Measurements from ENCODE around the gene TMEM141. TPM values are rescaled to one million over a fixed set of nuclear protein-coding genes. Genes with fewer than 3 reads are reported as not detected.
A peak's percentile ranks its signal among the peaks of the same experiment; 100 is the strongest.
"Not testable (repeated sequence)": the region's sequence is repeated elsewhere in the genome, so short reads cannot be mapped to it uniquely, and the experiment has no call there.

Gene TMEM141
- total and polyA plus RNA-seq, 7 experiments from 2014 or later: 27.2 to 54.9 (median 30.6) TPM

DNA sequence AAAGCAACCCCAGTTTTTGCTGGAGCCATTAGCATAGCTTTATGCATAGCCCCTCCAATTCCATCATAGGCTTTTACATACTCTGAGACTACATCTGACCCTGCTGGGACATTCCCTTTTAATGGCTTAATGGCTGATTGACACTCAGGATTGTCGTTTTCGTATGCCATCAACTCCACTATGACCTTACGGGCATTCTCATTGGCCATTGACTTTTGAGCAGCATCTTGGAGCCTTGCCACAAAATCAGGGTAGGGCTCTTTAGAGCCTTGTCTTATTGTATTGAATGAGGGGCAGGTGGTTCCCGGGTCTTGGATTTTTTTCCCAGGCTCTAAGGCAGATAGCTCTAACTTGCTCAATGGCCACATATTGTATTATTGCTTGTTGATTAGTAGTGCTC, 4.2 kb upstream of the TMEM141 start:
- DNase-seq; H3K27ac Mint-ChIP-seq; H3K4me3 Mint-ChIP-seq; ATAC-seq; H3K9me3 ChIP-seq (ENCODE audit: control insufficient read depth in 2 of 3, low read length in 3 of 3); H3K27me3 ChIP-seq (ENCODE audit: control insufficient read depth in 2 of 2, insufficient read depth in 2 of 2, low read length in 2 of 2); H3K27ac ChIP-seq (ENCODE audit: low read depth, low read length); H3K9me3 Mint-ChIP-seq; H3K36me3 Mint-ChIP-seq; H3K4me3 ChIP-seq (ENCODE audit: low read length); H3K36me3 ChIP-seq (ENCODE audit: control insufficient read depth in 2 of 3, insufficient read depth in 3 of 3, low read length in 3 of 3); POLR2A ChIA-PET: not testable (repeated sequence)
- CTCF ChIA-PET: interaction anchor here (0.6 to 6.3 kb wide), 7 partner anchors 9 to 335 kb away, joined by 3 to 49 read pairs (median 3); no protein-coding TSS in a partner anchor
- peaks cover 0 to 34% (median 0%) of the 10 kb centered on the region in 5 donors for H3K27me3 Mint-ChIP-seq
- peaks cover 10 to 12% of the 10 kb centered on the region in 2 donors for H3K4me1 ChIP-seq (ENCODE audit: control insufficient read depth in 2 of 2, insufficient read depth in 2 of 2, low read length in 2 of 2)
- peaks cover 7 to 24% (median 14%) of the 10 kb centered on the region in 7 donors for H3K4me1 Mint-ChIP-seq
- intact Hi-C loops (cut with micrococcal nuclease): loop anchor here (1.0 to 10.0 kb wide), 5 partner anchors 55 to 278 kb away; partner anchors contain the start of gene AJM1 (in 1 of the 2)

DNA sequence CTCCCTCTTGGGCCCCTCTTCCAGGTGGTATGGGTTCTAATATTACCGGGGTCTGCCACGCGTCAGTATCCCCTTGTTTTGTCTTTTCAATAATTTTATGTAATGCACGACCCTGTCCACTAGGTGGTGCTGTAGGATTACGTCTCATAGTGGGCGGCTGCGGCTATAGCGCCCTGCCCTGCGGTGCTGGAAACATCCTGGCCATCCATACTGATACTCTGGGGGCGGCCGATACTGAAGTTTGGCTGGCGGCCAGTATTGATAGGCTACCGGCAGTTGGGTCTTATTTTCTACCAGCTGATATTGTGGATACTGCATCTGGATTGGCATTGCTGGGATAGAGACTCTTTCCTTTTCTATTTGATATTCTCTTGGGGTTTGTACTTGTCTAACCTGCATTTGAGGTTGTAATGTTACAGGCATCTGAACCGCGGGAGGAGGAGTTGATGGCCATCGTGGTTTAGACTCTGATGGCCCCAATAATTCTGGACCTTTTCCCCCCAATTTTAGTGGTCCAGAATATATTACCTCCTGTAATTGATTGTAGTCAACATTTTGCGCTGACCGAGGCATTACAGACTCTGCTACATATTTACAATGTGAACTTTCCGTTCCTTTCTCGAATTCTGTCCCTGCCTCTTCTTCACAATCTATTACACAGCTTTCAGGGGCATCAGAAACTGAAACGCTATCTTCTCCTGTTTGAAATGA, 3.3 kb upstream of the TMEM141 start:
- H3K4me3 Mint-ChIP-seq: peak overlapping the region in 2 of 10 donors; percentile 18 to 50
- ChIA-PET CTCF (interaction anchor here (0.6 to 6.3 kb wide), 9 partner anchors 10 to 272 kb away, joined by 3 to 49 read pairs (median 4); partner anchors contain the start of gene CLIC3), POLR2A (interaction anchor here (0.9 kb wide), 1 partner anchor 247 kb away, joined by 3 read pairs; no protein-coding TSS in a partner anchor)
- H3K4me1 ChIP-seq (ENCODE audit: control insufficient read depth in 2 of 2, insufficient read depth in 2 of 2, low read length in 2 of 2): peaks cover 18% of the 10 kb centered on the region in 2 donors
- H3K27me3 ChIP-seq (ENCODE audit: control insufficient read depth in 2 of 2, insufficient read depth in 2 of 2, low read length in 2 of 2): no peaks in the 10 kb centered on the region
- peaks cover 0 to 1% (median 0%) of the 10 kb centered on the region in 11 donors for H3K9me3 Mint-ChIP-seq
- no peaks in the 10 kb centered on the region for H3K9me3 ChIP-seq (ENCODE audit: control insufficient read depth in 2 of 3, low read length in 3 of 3)
- intact Hi-C loops (cut with micrococcal nuclease): loop anchor here (1.0 to 10.0 kb wide), 5 partner anchors 54 to 277 kb away; partner anchors contain the start of gene AJM1 (in 1 of the 2)
- peaks cover 9 to 29% (median 20%) of the 10 kb centered on the region in 7 donors for H3K4me1 Mint-ChIP-seq
- DNase-seq (peak; percentile 46 to 84 (median 71)), ATAC-seq (no peak)
- no peak overlapping the region for H3K27ac ChIP-seq (ENCODE audit: low read depth, low read length)
- peak overlapping the region in 1 of 9 donors; percentile 62 for H3K27ac Mint-ChIP-seq
- peaks cover 0 to 2% (median 0%) of the 10 kb centered on the region in 5 donors for H3K36me3 Mint-ChIP-seq
- H3K36me3 ChIP-seq (ENCODE audit: control insufficient read depth in 2 of 3, insufficient read depth in 3 of 3, low read length in 3 of 3): peaks cover 0 to 6% (median 2%) of the 10 kb centered on the region in 3 experiments
- H3K27me3 Mint-ChIP-seq: peaks cover 0 to 29% (median 0%) of the 10 kb centered on the region in 5 donors
- H3K4me3 ChIP-seq (ENCODE audit: low read length): no peak overlapping the region

DNA sequence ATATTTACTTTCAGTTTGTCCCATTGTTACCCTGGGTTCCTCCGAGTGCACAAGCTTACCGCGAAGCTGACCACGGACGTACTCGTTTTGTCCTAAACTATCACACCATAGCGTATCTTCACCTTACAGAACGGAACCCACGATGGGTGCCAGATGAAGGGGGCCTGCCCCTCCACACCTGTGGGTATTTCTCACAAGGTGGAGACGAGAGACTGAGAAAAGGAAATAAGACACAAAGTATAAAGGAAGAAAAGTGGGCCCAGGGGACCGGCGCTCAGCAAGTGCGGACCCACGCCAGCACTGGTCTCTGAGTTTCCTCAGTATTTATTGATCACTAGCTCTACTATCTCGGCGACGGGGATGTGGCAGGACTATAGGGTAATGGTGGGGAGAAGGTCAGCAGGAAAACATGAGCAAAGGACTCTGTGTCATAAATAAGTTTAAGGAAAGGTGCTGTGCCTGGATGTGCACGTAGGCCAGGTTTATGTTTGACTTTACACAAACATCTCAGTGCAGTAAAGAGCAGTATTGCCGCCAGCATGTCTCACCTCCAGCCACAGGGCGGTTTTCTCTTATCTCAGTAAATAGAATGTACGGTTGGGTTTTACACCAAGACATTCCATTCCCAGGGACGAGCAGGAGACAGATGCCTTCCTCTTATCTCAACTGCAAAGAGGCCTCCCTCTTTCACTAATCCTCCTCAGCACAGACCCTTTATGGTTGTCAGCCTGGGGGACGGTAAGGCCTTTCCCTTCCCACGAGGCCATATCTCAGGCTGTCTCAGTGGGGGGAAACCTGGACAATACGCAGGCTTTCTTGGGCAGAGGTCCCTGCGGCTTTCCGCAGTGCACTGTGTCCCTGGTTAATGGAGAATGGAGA, 2.3 kb upstream of the TMEM141 start:
- H3K9me3 ChIP-seq (ENCODE audit: control insufficient read depth in 2 of 3, low read length in 3 of 3); POLR2A ChIA-PET; H3K9me3 Mint-ChIP-seq; H3K36me3 Mint-ChIP-seq; H3K27ac ChIP-seq (ENCODE audit: low read depth, low read length); ATAC-seq; H3K27me3 ChIP-seq (ENCODE audit: control insufficient read depth in 2 of 2, insufficient read depth in 2 of 2, low read length in 2 of 2); DNase-seq; H3K4me3 ChIP-seq (ENCODE audit: low read length): not testable (repeated sequence)
- peaks cover 9 to 35% (median 26%) of the 10 kb centered on the region in 7 donors for H3K4me1 Mint-ChIP-seq
- peaks cover 0 to 16% (median 3%) of the 10 kb centered on the region in 3 experiments for H3K36me3 ChIP-seq (ENCODE audit: control insufficient read depth in 2 of 3, insufficient read depth in 3 of 3, low read length in 3 of 3)
- H3K4me1 ChIP-seq (ENCODE audit: control insufficient read depth in 2 of 2, insufficient read depth in 2 of 2, low read length in 2 of 2): peaks cover 18% of the 10 kb centered on the region in 2 donors
- peaks cover 0 to 25% (median 0%) of the 10 kb centered on the region in 5 donors for H3K27me3 Mint-ChIP-seq
- intact Hi-C loops (cut with micrococcal nuclease): loop anchor here in 1 of 2 donors (5.0 to 10.0 kb wide), 2 partner anchors 62 to 276 kb away; no protein-coding TSS in a partner anchor
- peak overlapping the region in 3 of 9 donors; percentile 24 to 62 (median 32) for H3K27ac Mint-ChIP-seq
- CTCF ChIA-PET: interaction anchor here (0.6 to 6.3 kb wide), 5 partner anchors 11 to 247 kb away, joined by 3 to 49 read pairs (median 9); partner anchors contain the start of gene CLIC3
- H3K4me3 Mint-ChIP-seq: peak overlapping the region in 2 of 10 donors; percentile 54 to 56

DNA sequence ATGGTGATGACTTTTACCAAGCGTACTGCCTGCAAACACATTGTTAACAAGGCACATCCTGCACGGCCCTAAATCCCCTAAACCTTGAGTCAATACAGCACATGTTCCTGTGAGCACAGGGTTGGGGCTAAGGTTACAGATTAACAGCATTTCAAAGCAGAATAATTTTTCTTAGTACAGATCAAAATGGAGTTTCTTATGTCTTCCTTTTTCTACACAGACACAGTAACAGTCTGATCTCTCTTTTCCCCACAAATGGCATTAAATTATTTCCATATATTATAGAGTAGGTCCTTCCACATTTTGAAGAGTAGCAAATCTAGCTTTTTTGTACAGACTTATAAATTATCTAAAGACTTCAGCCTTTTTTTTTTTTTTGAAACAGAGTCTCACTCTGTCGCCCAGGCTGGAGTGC, 1.6 kb upstream of the TMEM141 start:
- POLR2A ChIA-PET: interaction anchor here (5.9 kb wide), 1 partner anchor 17 kb away, joined by 38 read pairs; the partner anchor contains the start of gene RABL6

DNA sequence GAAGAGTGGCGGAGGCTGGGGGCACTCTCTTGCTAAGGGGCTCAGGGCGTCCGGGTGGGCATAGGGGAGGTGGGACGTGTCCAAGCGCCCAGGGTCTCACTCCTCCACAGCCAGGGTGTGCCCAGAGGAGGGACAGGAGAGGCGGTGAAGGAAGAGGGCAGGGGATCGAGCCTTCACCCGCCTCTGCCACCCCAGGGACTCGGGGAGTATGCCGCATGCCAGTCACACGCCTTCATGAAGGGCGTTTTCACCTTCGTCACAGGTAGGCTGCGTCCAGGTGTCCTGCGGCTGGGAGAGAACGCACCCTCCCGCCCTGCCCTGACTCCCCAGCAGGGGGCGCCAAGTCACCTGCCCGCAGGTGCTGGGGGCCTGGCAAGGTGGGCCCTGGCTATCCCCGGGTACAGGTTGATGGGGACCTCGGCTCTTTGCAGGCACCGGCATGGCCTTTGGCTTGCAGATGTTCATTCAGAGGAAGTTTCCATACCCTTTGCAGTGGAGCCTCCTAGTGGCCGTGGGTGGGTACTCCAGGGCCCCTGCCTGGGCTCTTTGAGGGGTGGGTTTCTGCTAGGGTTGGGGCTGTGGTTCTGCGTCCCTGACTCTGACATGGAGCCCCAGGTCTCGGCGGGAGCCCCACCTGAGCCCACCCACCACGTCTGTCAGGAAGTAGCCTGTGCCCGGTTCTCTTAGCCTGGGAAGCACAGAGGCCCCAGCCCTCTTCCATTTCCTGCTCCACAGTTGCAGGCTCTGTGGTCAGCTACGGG, 552 bp downstream of the TMEM141 start:
- Histone ChIP-seq H3K9me3 (ENCODE audit: control insufficient read depth in 2 of 3, low read length in 3 of 3) (no peaks in the 10 kb centered on the region), H3K27ac (ENCODE audit: low read depth, low read length) (peak overlapping the region; percentile 91), H3K4me1 (ENCODE audit: control insufficient read depth in 2 of 2, insufficient read depth in 2 of 2, low read length in 2 of 2) (peaks cover 18 to 25% of the 10 kb centered on the region in 2 donors), H3K36me3 (ENCODE audit: control insufficient read depth in 2 of 3, insufficient read depth in 3 of 3, low read length in 3 of 3) (peaks cover 0 to 17% (median 3%) of the 10 kb centered on the region in 3 experiments), H3K4me3 (ENCODE audit: low read length) (peak overlapping the region; percentile 94), H3K27me3 (ENCODE audit: control insufficient read depth in 2 of 2, insufficient read depth in 2 of 2, low read length in 2 of 2) (no peaks in the 10 kb centered on the region)
- ChIA-PET POLR2A (interaction anchor here (0.6 to 5.9 kb wide), 5 partner anchors 15 to 244 kb away, joined by 3 to 38 read pairs (median 4); partner anchors contain the start of genes FUT7 and RABL6), CTCF (interaction anchor here (0.6 to 2.5 kb wide), 3 partner anchors 15 to 243 kb away, joined by 3 to 9 read pairs (median 3); no protein-coding TSS in a partner anchor)
- ATAC-seq (peak; percentile 9), DNase-seq (peak; percentile 63 to 77 (median 73))
- H3K27me3 Mint-ChIP-seq: peaks cover 0 to 16% (median 0%) of the 10 kb centered on the region in 5 donors
- peak overlapping the region; percentile 76 to 90 (median 86) for H3K4me3 Mint-ChIP-seq
- intact Hi-C loops (cut with micrococcal nuclease): loop anchor here (1.0 to 5.0 kb wide), 21 partner anchors 9 to 813 kb away; partner anchors contain the start of genes ARRDC1 (in 2 of the 2), DNLZ (in 2 of the 2), FBXW5 (in 2 of the 2) and PHPT1 (in 2 of the 2)
- peak overlapping the region; percentile 57 to 98 (median 92) for H3K27ac Mint-ChIP-seq
- peaks cover 13 to 46% (median 36%) of the 10 kb centered on the region in 7 donors for H3K4me1 Mint-ChIP-seq
- peaks cover 0 to 1% (median 0%) of the 10 kb centered on the region in 11 donors for H3K9me3 Mint-ChIP-seq
- H3K36me3 Mint-ChIP-seq: peaks cover 0 to 5% (median 0%) of the 10 kb centered on the region in 5 donors

More for the DNA sequence above, 1.6 kb upstream of the TMEM141 start:
- CTCF ChIA-PET: interaction anchor here (6.3 kb wide), 1 partner anchor 246 kb away, joined by 49 read pairs; no protein-coding TSS in a partner anchor
- peaks cover 0 to 5% (median 0%) of the 10 kb centered on the region in 5 donors for H3K36me3 Mint-ChIP-seq
- peaks cover 18% of the 10 kb centered on the region in 2 donors for H3K4me1 ChIP-seq (ENCODE audit: control insufficient read depth in 2 of 2, insufficient read depth in 2 of 2, low read length in 2 of 2)
- peaks cover 0 to 17% (median 3%) of the 10 kb centered on the region in 3 experiments for H3K36me3 ChIP-seq (ENCODE audit: control insufficient read depth in 2 of 3, insufficient read depth in 3 of 3, low read length in 3 of 3)
- intact Hi-C loops (cut with micrococcal nuclease): loop anchor here in 1 of 2 donors (5.0 to 10.0 kb wide), 2 partner anchors 62 to 275 kb away; no protein-coding TSS in a partner anchor
- no peak overlapping the region for H3K4me3 ChIP-seq (ENCODE audit: low read length)
- H3K27me3 Mint-ChIP-seq: peaks cover 0 to 21% (median 0%) of the 10 kb centered on the region in 5 donors
- no peaks in the 10 kb centered on the region for H3K9me3 ChIP-seq (ENCODE audit: control insufficient read depth in 2 of 3, low read length in 3 of 3)
- H3K9me3 Mint-ChIP-seq: peaks cover 0 to 1% (median 0%) of the 10 kb centered on the region in 11 donors
- ATAC-seq: no peak
- DNase-seq: no peak
- peak overlapping the region in 2 of 9 donors; percentile 9 to 57 for H3K27ac Mint-ChIP-seq
- no peak overlapping the region for H3K27ac ChIP-seq (ENCODE audit: low read depth, low read length)
- no peak overlapping the region for H3K4me3 Mint-ChIP-seq
- H3K27me3 ChIP-seq (ENCODE audit: control insufficient read depth in 2 of 2, insufficient read depth in 2 of 2, low read length in 2 of 2): no peaks in the 10 kb centered on the region
- peaks cover 9 to 35% (median 26%) of the 10 kb centered on the region in 7 donors for H3K4me1 Mint-ChIP-seq
